ENCODE results near the gene GAS7.

GAS7 gene

GRCh38 chr17:9974448-9975381 lies 223.7 kb downstream of the GAS7 start:
- no peak for DNase-seq

- DNase-seq, result no peak
Observed at GRCh38 chr17:9973669-9974447, 224.5 kb downstream of the GAS7 start.

- DNase-seq, result no peak
Observed at GRCh38 chr17:9971991-9972390, 226.4 kb downstream of the GAS7 start.

GRCh38 chr17:9969301-9969935 lies 229.0 kb downstream of the GAS7 start:
- DNase-seq, result no peak

- DNase-seq, result no peak
Observed at GRCh38 chr17:9968881-9969280, 229.5 kb downstream of the GAS7 start.

- DNase-seq, result no peak
Observed at GRCh38 chr17:9968008-9968407, 230.4 kb downstream of the GAS7 start.

GRCh38 chr17:9959377-9959981 lies 238.9 kb downstream of the GAS7 start:
- DNase-seq, result no peak

- DNase-seq, result no peak
Observed at GRCh38 chr17:9958586-9959281, 239.7 kb downstream of the GAS7 start.

- DNase-seq, result no peak
Observed at GRCh38 chr17:9957244-9957643, 241.2 kb downstream of the GAS7 start.

GRCh38 chr17:9956474-9957131 lies 241.8 kb downstream of the GAS7 start:
- no peak for DNase-seq

GRCh38 chr17:9953492-9953891 lies 244.9 kb downstream of the GAS7 start:
- DNase-seq, result no peak

GRCh38 chr17:9951803-9952202 lies 246.6 kb downstream of the GAS7 start:
- DNase-seq, result no peak

- no peak for DNase-seq
Observed at GRCh38 chr17:9948928-9949327, 249.5 kb downstream of the GAS7 start.

- no peak for DNase-seq
Observed at GRCh38 chr17:9944704-9945103, 253.7 kb downstream of the GAS7 start.

- no peak for DNase-seq
Observed at GRCh38 chr17:9943343-9943742, 255.1 kb downstream of the GAS7 start.

- no peak for DNase-seq
Observed at GRCh38 chr17:9942885-9943284, 255.5 kb downstream of the GAS7 start.

- no peak for DNase-seq
Observed at GRCh38 chr17:9941305-9941704, 257.1 kb downstream of the GAS7 start.

- no peak for DNase-seq
Observed at GRCh38 chr17:9940841-9941240, 257.6 kb downstream of the GAS7 start.

GRCh38 chr17:9938764-9939163 lies 259.6 kb downstream of the GAS7 start:
- DNase-seq, result no peak

- no peak for DNase-seq
Observed at GRCh38 chr17:9937901-9938300, 260.5 kb downstream of the GAS7 start.

GRCh38 chr17:9937241-9937761 lies 261.1 kb downstream of the GAS7 start:
- no peak for DNase-seq

GRCh38 chr17:9936095-9936494 lies 262.3 kb downstream of the GAS7 start:
- DNase-seq, result no peak
